ENCODE measurements around the gene RAB3IL1.

RAB3IL1 gene

DNA sequence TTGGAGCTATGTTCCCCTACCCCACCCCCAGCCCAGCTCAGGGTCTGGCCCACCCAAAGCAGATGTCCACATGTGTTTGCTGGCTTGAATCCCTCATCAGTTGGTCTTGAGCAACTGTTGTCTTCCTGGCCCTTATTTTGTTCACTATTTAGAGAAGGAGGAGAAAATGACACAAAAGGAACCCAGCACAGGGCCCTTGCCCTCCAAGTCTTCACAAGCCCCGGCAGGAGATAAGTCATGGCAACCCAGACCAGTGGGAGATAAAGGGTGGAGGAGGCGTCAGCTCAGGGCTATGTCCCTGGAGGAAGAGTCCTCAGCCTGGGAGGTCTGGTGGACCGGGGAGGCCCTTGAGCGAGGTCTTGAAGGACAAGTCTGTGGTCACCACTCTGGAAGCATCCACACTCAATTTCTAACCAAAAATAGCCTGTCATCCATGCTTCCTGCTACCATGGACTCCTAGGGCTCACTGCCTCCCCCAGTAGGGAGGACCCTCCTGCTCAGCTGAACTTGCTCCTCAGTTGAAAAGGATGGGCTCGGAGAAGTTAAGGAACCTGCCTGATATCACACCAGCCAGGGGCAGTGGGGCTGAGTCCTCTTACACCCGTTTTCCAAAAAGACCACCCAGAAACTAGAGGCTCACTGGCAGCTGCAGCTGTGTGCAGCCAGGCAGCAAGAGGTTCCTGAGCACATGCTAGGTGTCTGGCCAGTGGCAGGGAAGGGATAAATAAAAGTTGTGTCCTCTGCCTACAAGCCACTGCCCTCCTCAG is 1.8 kb upstream of the RAB3IL1 start:
- no peaks in the 10 kb centered on the region for H3K79me2 ChIP-seq (ENCODE audit: insufficient read depth, low read length)
- H3K27me3 ChIP-seq (ENCODE audit: insufficient read depth, low read length, poor library complexity), result peaks cover 8% of the 10 kb centered on the region
- no peaks in the 10 kb centered on the region for H3K4me1 ChIP-seq (ENCODE audit: insufficient read depth, low read length)
- ATAC-seq (ENCODE audit: insufficient read depth, low read depth) (no peak), DNase-seq (no peak)
- H4K20me1 ChIP-seq (ENCODE audit: insufficient read depth, low read length), result peaks cover 4% of the 10 kb centered on the region; the same call in 1 of the 2 replicates
- no peak overlapping the region for H2AFZ ChIP-seq (ENCODE audit: low read depth, low read length)
- no peak overlapping the region for H3K4me2 ChIP-seq (ENCODE audit: insufficient read depth, low read length)
- H3K4me3 ChIP-seq (ENCODE audit: low read depth in 1 of 2, low read length in 2 of 2), result no peak overlapping the region
- no peak overlapping the region for H3K9ac ChIP-seq (ENCODE audit: low read depth, low read length)
- H3K27ac ChIP-seq (ENCODE audit: low read length), result no peak overlapping the region
- no peaks in the 10 kb centered on the region for H3K9me3 ChIP-seq (ENCODE audit: insufficient read depth, low read length, severe bottlenecking)
- TF ChIP-seq CTCF (IDR thresholded peaks at IDR 0.05; ENCODE audit: borderline replicate concordance, extremely low read depth, low read length, poor library complexity, severe bottlenecking), result no peak
- no peak for TF ChIP-seq EZH2 (IDR thresholded peaks at IDR 0.05; ENCODE audit: borderline replicate concordance, low read depth, low read length, severe bottlenecking)
- H3K36me3 ChIP-seq (ENCODE audit: insufficient read depth, low read length), result no peaks in the 10 kb centered on the region

- no peaks in the 10 kb centered on the region for H3K36me3 ChIP-seq (ENCODE audit: insufficient read depth, low read length)
- no peak for DNase-seq
- no peak overlapping the region for H2AFZ ChIP-seq (ENCODE audit: low read depth, low read length)
- no peaks in the 10 kb centered on the region for H3K79me2 ChIP-seq (ENCODE audit: insufficient read depth, low read length)
- TF ChIP-seq EZH2 (IDR thresholded peaks at IDR 0.05; ENCODE audit: borderline replicate concordance, low read depth, low read length, severe bottlenecking) (no peak), CTCF (IDR thresholded peaks at IDR 0.05; ENCODE audit: borderline replicate concordance, extremely low read depth, low read length, poor library complexity, severe bottlenecking) (no peak)
- no peak overlapping the region for H3K4me3 ChIP-seq (ENCODE audit: low read depth in 1 of 2, low read length in 2 of 2)
- peaks cover 4% of the 10 kb centered on the region; the same call in 1 of the 2 replicates for H4K20me1 ChIP-seq (ENCODE audit: insufficient read depth, low read length)
- no peak for ATAC-seq (ENCODE audit: insufficient read depth, low read depth)
- H3K27ac ChIP-seq (ENCODE audit: low read length), result no peak overlapping the region
- H3K27me3 ChIP-seq (ENCODE audit: insufficient read depth, low read length, poor library complexity), result peaks cover 8% of the 10 kb centered on the region
- H3K9ac ChIP-seq (ENCODE audit: low read depth, low read length), result no peak overlapping the region
- H3K4me2 ChIP-seq (ENCODE audit: insufficient read depth, low read length), result no peak overlapping the region
- no peaks in the 10 kb centered on the region for H3K4me1 ChIP-seq (ENCODE audit: insufficient read depth, low read length)
- H3K9me3 ChIP-seq (ENCODE audit: insufficient read depth, low read length, severe bottlenecking), result no peaks in the 10 kb centered on the region
These were observed 1.0 kb upstream of the RAB3IL1 start for GRCh38 chr11:61918251-61918937.

GRCh38 chr11:61916737-61917333 is 531 bp downstream of the RAB3IL1 start:
- Histone ChIP-seq H3K9me3 (ENCODE audit: insufficient read depth, low read length, severe bottlenecking) (no peaks in the 10 kb centered on the region), H4K20me1 (ENCODE audit: insufficient read depth, low read length) (peaks cover 4% of the 10 kb centered on the region; the same call in 1 of the 2 replicates), H3K27me3 (ENCODE audit: insufficient read depth, low read length, poor library complexity) (peaks cover 4% of the 10 kb centered on the region), H2AFZ (ENCODE audit: low read depth, low read length) (no peak overlapping the region), H3K9ac (ENCODE audit: low read depth, low read length) (no peak overlapping the region), H3K4me2 (ENCODE audit: insufficient read depth, low read length) (no peak overlapping the region), H3K36me3 (ENCODE audit: insufficient read depth, low read length) (no peaks in the 10 kb centered on the region), H3K27ac (ENCODE audit: low read length) (no peak overlapping the region), H3K4me1 (ENCODE audit: insufficient read depth, low read length) (no peaks in the 10 kb centered on the region), H3K79me2 (ENCODE audit: insufficient read depth, low read length) (no peaks in the 10 kb centered on the region), H3K4me3 (ENCODE audit: low read depth in 1 of 2, low read length in 2 of 2) (no peak overlapping the region)
- TF ChIP-seq CTCF (IDR thresholded peaks at IDR 0.05; ENCODE audit: borderline replicate concordance, extremely low read depth, low read length, poor library complexity, severe bottlenecking), result no peak
- TF ChIP-seq EZH2 (IDR thresholded peaks at IDR 0.05; ENCODE audit: borderline replicate concordance, low read depth, low read length, severe bottlenecking), result no peak
- no peak for ATAC-seq (ENCODE audit: insufficient read depth, low read depth)
- DNase-seq, result no peak
